A549 (cell line): Measurements from ENCODE around the gene SBF1. TPM values are rescaled to one million over a fixed set of nuclear protein-coding genes. Genes with fewer than 3 reads are reported as not detected.
"Not testable (repeated sequence)": the region's sequence is repeated elsewhere in the genome, so short reads cannot be mapped to it uniquely, and the experiment has no call there.

Experiments used
- ATAC-seq, 2 experiments: fragments of 200-7000 bp in 1 of 2; fragments of >200 bp in 1 of 2; cut with Nextera tagmentation in 1 of 2; cut with Tn5 transposase in 1 of 2; 3 replicates each; pipeline versions ENCODE4 v1.8.0 to v1.9.1; 2018 to 2020; ENCODE audit warnings: mild to moderate bottlenecking in 1 of 2, moderate library complexity in 1 of 2
- CTCF ChIA-PET: fragments of 300-600 bp; sonication (Branson Sonifier 250); formaldehyde crosslinking; extraction: SDS; loops from one replicate; lab custom pipeline; 2021; ENCODE audit warnings: antibody characterized with exemption, inconsistent platforms; lab: Yijun Ruan, JAX
- POLR2A ChIA-PET: fragments of 350-600 bp; formaldehyde crosslinking; extraction: SDS; loops from one replicate; lab custom pipeline; 2021; ENCODE audit warnings: antibody characterized with exemption, inconsistent platforms; lab: Yijun Ruan, JAX
- DNase-seq, 2 experiments: peaks; one replicate each; pipeline versions ENCODE4 v3.0.0 to v3.0.0-alpha.2; 2011 to 2016; ENCODE audit warnings: low read depth in 1 of 2, low spot score in 1 of 2
- FAIRE-seq: peaks from 2 replicates; lab custom pipeline; 2011; peaks lifted over from hg19 to GRCh38; lab: Jason Lieb, UNC
- H3K27ac ChIP-seq, 2 experiments: fragments of >200 bp; sonication (Bioruptor Twin); formaldehyde crosslinking; 3 replicates each; pipeline ENCODE4 v1.5.1; 2016 to 2017
- H3K4me1 ChIP-seq: fragments of >200 bp; sonication (Bioruptor Twin); formaldehyde crosslinking; 3 replicates; pipeline ENCODE4 v1.6.1; 2016
- H3K4me2 ChIP-seq: fragments of >200 bp; sonication (Bioruptor Twin); formaldehyde crosslinking; 3 replicates; pipeline ENCODE4 v1.6.1; 2016
- H3K4me3 ChIP-seq: fragments of >200 bp; sonication (Bioruptor Twin); formaldehyde crosslinking; 3 replicates; pipeline ENCODE4 v1.5.1; 2016
- H3K9me3 ChIP-seq: fragments of >200 bp; sonication (Bioruptor Twin); formaldehyde crosslinking; 3 replicates; pipeline ENCODE4 v1.6.1; 2016
- CHD2 ChIP-seq: fragments of 150-350 bp; IDR thresholded peaks from 2 replicates; pipeline ENCODE4 v1.6.1; 2014; ENCODE audit warnings: low read length; ENCODE audit not compliant: partially characterized antibody
- CHD4 ChIP-seq: fragments of 200-600 bp; sonication (generic); IDR thresholded peaks from 2 replicates; pipeline ENCODE4 v1.6.1; 2016; ENCODE audit warnings: antibody characterized with exemption, mild to moderate bottlenecking, borderline replicate concordance
- CTCF ChIP-seq: fragments of >200 bp; sonication (Bioruptor Twin); formaldehyde crosslinking; IDR thresholded peaks from 3 replicates; pipeline ENCODE4 v1.5.1; 2016
- E2F6 ChIP-seq: IDR thresholded peaks from 2 replicates; pipeline ENCODE4 v1.6.1; 2012; ENCODE audit warnings: low read depth, borderline replicate concordance
- EP300 ChIP-seq, 2 experiments: fragments of >200 bp; sonication (Bioruptor Twin); formaldehyde crosslinking; IDR thresholded peaks; 2 replicates in 1 of 2; 3 replicates in 1 of 2; pipeline ENCODE4 v1.6.1; 2016 to 2017
- FOSB ChIP-seq: fragments of 250-450 bp; sonication (Bioruptor Pico); IDR thresholded peaks from 2 replicates; pipeline ENCODE4 v1.5.0; 2020; ENCODE audit warnings: mild to moderate bottlenecking, moderate library complexity
- FOSL2 ChIP-seq, 2 experiments: fragments of 450-650 bp in 1 of 2; fragments of >200 bp in 1 of 2; sonication (Bioruptor Twin) in 1 of 2; formaldehyde crosslinking; IDR thresholded peaks; 2 replicates each; pipeline versions ENCODE4 v1.5.0 to v1.6.1; 2016 to 2020; ENCODE audit warnings: mild to moderate bottlenecking in 1 of 2, moderate library complexity in 1 of 2
- HDAC2 ChIP-seq: fragments of 200-600 bp; sonication (generic); IDR thresholded peaks from 2 replicates; pipeline ENCODE4 v1.6.1; 2016
- HMGXB4 ChIP-seq: fragments of 250-450 bp; sonication (Bioruptor Pico); IDR thresholded peaks from 2 replicates; pipeline ENCODE4 v1.5.0; 2021; ENCODE audit warnings: mild to moderate bottlenecking, moderate library complexity, borderline replicate concordance
- JUN ChIP-seq, 2 experiments: fragments of >200 bp; sonication (Bioruptor Twin); formaldehyde crosslinking; IDR thresholded peaks; 2 replicates in 1 of 2; 3 replicates in 1 of 2; pipeline ENCODE4 v1.6.1; 2016 to 2017
- MAFK ChIP-seq: fragments of 450-650 bp; IDR thresholded peaks from 2 replicates; pipeline ENCODE4 v1.6.1; 2014; ENCODE audit not compliant: partially characterized antibody
- MAZ ChIP-seq: fragments of 150-350 bp; IDR thresholded peaks from 2 replicates; pipeline ENCODE4 v1.6.1; 2014; ENCODE audit warnings: antibody characterized with exemption, low read depth, low read length, borderline replicate concordance
- NFE2L2 ChIP-seq: fragments of 150-350 bp; conservative IDR thresholded peaks from 2 replicates; pipeline ENCODE4 v1.6.1; 2014; ENCODE audit warnings: low read length
- NPAS2 ChIP-seq: fragments of 250-450 bp; sonication (Bioruptor Pico); IDR thresholded peaks from 2 replicates; pipeline ENCODE4 v1.8.0; 2022; ENCODE audit warnings: mild to moderate bottlenecking, moderate library complexity, borderline replicate concordance
- POLR2A ChIP-seq: IDR thresholded peaks from 2 replicates; pipeline ENCODE4 v1.6.1; 2012; ENCODE audit warnings: mild to moderate bottlenecking, low read length
- RARB ChIP-seq: fragments of 250-450 bp; sonication (Bioruptor Pico); IDR thresholded peaks from 2 replicates; pipeline ENCODE4 v1.8.0; 2021; ENCODE audit warnings: mild to moderate bottlenecking, moderate library complexity
- REST ChIP-seq: fragments of 200-600 bp; sonication (generic); IDR thresholded peaks from 2 replicates; pipeline ENCODE4 v1.6.1; 2016; ENCODE audit warnings: antibody characterized with exemption, mild to moderate bottlenecking, moderate library complexity
- SMC3 ChIP-seq: fragments of >200 bp; sonication (Bioruptor Twin); formaldehyde crosslinking; IDR thresholded peaks from 3 replicates; pipeline ENCODE4 v1.6.1; 2018; ENCODE audit warnings: inconsistent platforms
- ZC3H11A ChIP-seq: fragments of 450-650 bp; IDR thresholded peaks from 2 replicates; pipeline ENCODE4 v1.6.1; 2014; ENCODE audit warnings: antibody characterized with exemption, mild to moderate bottlenecking
- ZNF302 ChIP-seq: fragments of 250-450 bp; sonication (Bioruptor Pico); IDR thresholded peaks from 2 replicates; pipeline ENCODE4 v1.9.0; 2021; ENCODE audit warnings: inconsistent platforms, mild to moderate bottlenecking, moderate library complexity
- WGBS: methylation state at CpG from one replicate; pipeline ENCODE4 v1.1.6; 2017; ENCODE audit errors: missing lambda C conversion rate; 5-methylcytosine and 5-hydroxymethylcytosine counted together
- polyA plus RNA-seq, 4 experiments: library from polyadenylated mRNA; depleted of rRNA in 3 of 4; stranded (reverse); fragments of >200 nt; fragmentation: RNase III in 1 of 4; extraction: RNeasy Plus Mini Kit Qiagen cat#74134 plus additional on column Dnase treatment in 1 of 4; gene quantifications; 2 replicates in 3 of 4; 3 replicates in 1 of 4; pipeline ENCODE4 v1.2.3, GENCODE V29; 2011 to 2017

SBF1 gene
- polyA plus RNA-seq, 2 of the 4 experiments (the other 2 are of a cell fraction), result 9.6 to 23.0 TPM

GRCh38 chr22:50434849-50435248 is 40.0 kb downstream of the SBF1 start:
- POLR2A ChIA-PET, result no interaction called here
- H3K9me3 ChIP-seq, result no peaks in the 10 kb centered on the region
- FAIRE-seq (no peak), ATAC-seq (no peak), DNase-seq (no peak)
- no peak overlapping the region for H3K4me3 ChIP-seq
- CTCF ChIA-PET, result no interaction called here
- no peak overlapping the region for H3K27ac ChIP-seq
- no peaks in the 10 kb centered on the region for H3K4me1 ChIP-seq
- H3K4me2 ChIP-seq, result no peak overlapping the region
- WGBS, result 83% methylated on average over 21 of the region's 24 CpGs
- no peak for TF ChIP-seq ZNF302 (CRISPR knock-in tag)
- no peak for TF ChIP-seq MAZ

- POLR2A ChIA-PET, H3K27ac ChIP-seq, FAIRE-seq, ATAC-seq, H3K4me3 ChIP-seq, DNase-seq, H3K9me3 ChIP-seq, H3K4me1 ChIP-seq, H3K4me2 ChIP-seq: not testable (repeated sequence)
- CTCF ChIA-PET, result interaction anchor here (0.5 kb wide), 1 partner anchor 108 kb away, joined by 3 read pairs; no protein-coding TSS in a partner anchor
- 97% methylated on average over 4 of the region's 24 CpGs for WGBS
Observed at GRCh38 chr22:50432877-50433510, 41.8 kb downstream of the SBF1 start.

- H3K4me2 ChIP-seq, result no peak overlapping the region
- 0 out of 3 replicates have a peak, but pooled peaks cover 3% of the 10 kb centered on the region for H3K9me3 ChIP-seq
- FAIRE-seq, result no peak
- ATAC-seq, result no peak
- ChIA-PET POLR2A (no interaction called here), CTCF (no interaction called here)
- no peak for TF ChIP-seq POLR2A
- TF ChIP-seq NPAS2 (CRISPR knock-in tag), result no peak
- no peak for TF ChIP-seq RARB (CRISPR knock-in tag)
- TF ChIP-seq CHD4, result no peak
- TF ChIP-seq SMC3, result no peak
- no peak for TF ChIP-seq E2F6
- TF ChIP-seq MAFK, result no peak
- no peak for TF ChIP-seq CTCF
- no peak overlapping the region for H3K4me3 ChIP-seq
- no peak overlapping the region for H3K27ac ChIP-seq
- no peaks in the 10 kb centered on the region for H3K4me1 ChIP-seq
- no peak for DNase-seq
- WGBS, result 93% methylated on average over 25 of the region's 35 CpGs
Observed at GRCh38 chr22:50432131-50432876, 42.5 kb downstream of the SBF1 start.

GRCh38 chr22:50425179-50425916 is 49.5 kb downstream of the SBF1 start:
- DNase-seq, result no peak
- ATAC-seq, result no peak
- Histone ChIP-seq H3K4me1 (no peaks in the 10 kb centered on the region), H3K9me3 (0 out of 3 replicates have a peak, but pooled peaks cover 3% of the 10 kb centered on the region), H3K4me3 (no peak overlapping the region), H3K27ac (no peak overlapping the region), H3K4me2 (no peak overlapping the region)
- WGBS, result 95% methylated on average over 12 of the region's 12 CpGs
- no peak for FAIRE-seq
- ChIA-PET POLR2A (no interaction called here), CTCF (no interaction called here)
- TF ChIP-seq HMGXB4 (no peak), FOSL2 (IDR thresholded peaks at IDR 0.05) (no peak), FOSL2 (CRISPR knock-in tag; IDR thresholded peaks at IDR 0.05) (no peak), NFE2L2 (no peak), CHD2 (no peak), JUN (IDR thresholded peaks at IDR 0.05) (no peak), HDAC2 (no peak), FOSB (CRISPR knock-in tag) (no peak), EP300 (IDR thresholded peaks at IDR 0.05) (no peak), REST (no peak), ZC3H11A (no peak)
